ENCODE data around the gene SUMF1. TPM values are rescaled to one million over a fixed set of nuclear protein-coding genes. Genes with fewer than 3 reads are reported as not detected.

Gene SUMF1
- total and polyA plus RNA-seq, 3 donors from 2014 or later, result 18.8 to 42.6 (median 27.6) TPM

GRCh38 chr3:4426261-4426781, 40.7 kb downstream of the SUMF1 start:
- Histone ChIP-seq H3K4me1 (no peaks in the 10 kb centered on the region), H3K27ac (no peak overlapping the region), H3K36me3 (ENCODE audit: low read depth, missing control alignments) (no peaks in the 10 kb centered on the region), H3K4me3 (no peak overlapping the region), H3K9me3 (no peaks in the 10 kb centered on the region), H3K27me3 (no peaks in the 10 kb centered on the region)
- no peak for DNase-seq
- TF ChIP-seq POLR2A (IDR thresholded peaks at IDR 0.05), result no peak
- no peak for TF ChIP-seq CTCF (IDR thresholded peaks at IDR 0.05)
- intact Hi-C loops (cut with DNase I; ENCODE audit: low total_unique reads), result no loop called here
- 74 to 79% methylated on average over 3 of the region's 3 CpGs for WGBS, 2 donors

GRCh38 chr3:4425707-4426106, 41.4 kb downstream of the SUMF1 start:
- 90 to 92% methylated on average over 4 of the region's 4 CpGs for WGBS, 2 donors
- no peaks in the 10 kb centered on the region for H3K9me3 ChIP-seq
- intact Hi-C loops (cut with DNase I; ENCODE audit: low total_unique reads), result no loop called here
- no peak overlapping the region for H3K27ac ChIP-seq
- no peak overlapping the region for H3K4me3 ChIP-seq
- DNase-seq, result no peak
- TF ChIP-seq CTCF (IDR thresholded peaks at IDR 0.05), result no peak
- TF ChIP-seq POLR2A (IDR thresholded peaks at IDR 0.05), result no peak
- no peaks in the 10 kb centered on the region for H3K27me3 ChIP-seq
- H3K36me3 ChIP-seq (ENCODE audit: low read depth, missing control alignments), result no peaks in the 10 kb centered on the region
- H3K4me1 ChIP-seq, result no peaks in the 10 kb centered on the region

GRCh38 chr3:4425055-4425454, 42.0 kb downstream of the SUMF1 start:
- intact Hi-C loops (cut with DNase I; ENCODE audit: low total_unique reads), result no loop called here
- Histone ChIP-seq H3K27ac (no peak overlapping the region), H3K4me1 (no peaks in the 10 kb centered on the region), H3K27me3 (no peaks in the 10 kb centered on the region), H3K4me3 (no peak overlapping the region), H3K9me3 (no peaks in the 10 kb centered on the region), H3K36me3 (ENCODE audit: low read depth, missing control alignments) (no peaks in the 10 kb centered on the region)
- TF ChIP-seq CTCF (IDR thresholded peaks at IDR 0.05) (no peak), POLR2A (IDR thresholded peaks at IDR 0.05) (no peak)
- no peak for DNase-seq

- H3K36me3 ChIP-seq (ENCODE audit: low read depth, missing control alignments), result no peaks in the 10 kb centered on the region
- H3K27ac ChIP-seq, result no peak overlapping the region
- intact Hi-C loops (cut with DNase I; ENCODE audit: low total_unique reads), result no loop called here
These were observed 45.9 kb downstream of the SUMF1 start for GRCh38 chr3:4421121-4421520.

More at GRCh38 chr3:4421121-4421520, 45.9 kb downstream of the SUMF1 start:
- 93% methylated on average over 2 of the region's 2 CpGs for WGBS, 2 donors
- Histone ChIP-seq H3K9me3 (no peaks in the 10 kb centered on the region), H3K27me3 (no peaks in the 10 kb centered on the region), H3K4me1 (no peaks in the 10 kb centered on the region), H3K4me3 (no peak overlapping the region)
- TF ChIP-seq CTCF (IDR thresholded peaks at IDR 0.05) (no peak), POLR2A (IDR thresholded peaks at IDR 0.05) (no peak)
- DNase-seq, result no peak
